HG03280 (cell line): ENCODE measurements around the gene CCDC110.

Source experiments
- ATAC-seq: cut with Tn5 transposase; IDR thresholded peaks from one replicate; pipeline ENCODE4 v1.9.1; 2021; ENCODE audit warnings: mild to moderate bottlenecking, moderate library complexity; ENCODE audit not compliant: unreplicated experiment

The CCDC110 gene

GRCh38 chr4:185424905-185425646 is 46.5 kb downstream of the CCDC110 start:
- no peak for ATAC-seq

- ATAC-seq: no peak
Observed at GRCh38 chr4:185421366-185422124, 50.0 kb downstream of the CCDC110 start.

GRCh38 chr4:185416955-185417354 is 54.6 kb downstream of the CCDC110 start:
- ATAC-seq: no peak

- no peak for ATAC-seq
Observed at GRCh38 chr4:185412412-185412811, 59.1 kb downstream of the CCDC110 start.

GRCh38 chr4:185411849-185412248 is 59.7 kb downstream of the CCDC110 start:
- no peak for ATAC-seq

GRCh38 chr4:185408432-185408831 is 63.1 kb downstream of the CCDC110 start:
- no peak for ATAC-seq

- peak; percentile 53 for ATAC-seq
Observed at GRCh38 chr4:185405296-185405999, 66.1 kb downstream of the CCDC110 start.

GRCh38 chr4:185404031-185404430 is 67.5 kb downstream of the CCDC110 start:
- no peak for ATAC-seq

- ATAC-seq: no peak
Observed at GRCh38 chr4:185399466-185399865, 72.1 kb downstream of the CCDC110 start.

GRCh38 chr4:185398618-185399017 is 72.9 kb downstream of the CCDC110 start:
- no peak for ATAC-seq

GRCh38 chr4:185396724-185397385 is 74.7 kb downstream of the CCDC110 start, which contains the start of gene ANKRD37:
TSS of gene ANKRD37 (plus strand) at chr4:185396841. CDS start at chr4:185396924, 83 bp downstream.
- no peak for ATAC-seq

- ATAC-seq: peak; percentile 80
Observed at GRCh38 chr4:185395956-185396723, 75.4 kb downstream of the CCDC110 start.

GRCh38 chr4:185395238-185395955 is 76.1 kb downstream of the CCDC110 start, which contains the start of gene LRP2BP:
TSS of gene LRP2BP (minus strand) at chr4:185395924. CDS start at chr4:185378186, 17,738 bp downstream.
- no peak for ATAC-seq
